ENCODE data around the gene RAPGEF1. TPM values are rescaled to one million over a fixed set of nuclear protein-coding genes. Genes with fewer than 3 reads are reported as not detected.

RAPGEF1 gene
- total and polyA plus RNA-seq, 2 experiments from 2014 or later: 26.2 to 29.7 TPM

DNA sequence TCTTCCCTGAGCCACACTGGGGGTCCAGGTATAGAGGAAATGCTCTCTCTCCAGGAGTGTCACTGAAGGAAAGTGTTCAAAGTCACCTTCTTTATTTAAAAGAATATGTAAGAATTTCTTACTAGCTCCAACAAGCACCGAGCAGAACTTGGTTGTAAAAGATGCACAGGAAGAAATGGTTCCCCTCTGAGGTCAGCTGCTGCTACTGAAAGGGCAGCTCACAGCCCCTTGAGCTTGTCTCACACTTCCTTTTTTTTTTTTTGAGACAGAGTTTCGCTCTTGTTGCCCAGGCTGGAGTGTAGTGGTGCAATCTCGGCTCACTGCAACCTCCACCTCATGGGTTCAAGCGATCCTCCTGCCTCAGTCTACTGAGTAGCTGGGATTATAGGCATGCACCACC lies 117.4 kb downstream of the RAPGEF1 start:
- Histone ChIP-seq H3K27ac (no peak overlapping the region), H3K36me3 (replicated peaks; ENCODE audit: insufficient read depth, low read depth) (no peaks in the 10 kb centered on the region), H3K9me3 (ENCODE audit: low read depth) (no peaks in the 10 kb centered on the region)

GRCh38 chr9:131621551-131622358 lies 118.1 kb downstream of the RAPGEF1 start:
- no peaks in the 10 kb centered on the region for H3K9me3 ChIP-seq (ENCODE audit: low read depth)
- no peak overlapping the region for H3K4me2 ChIP-seq
- H4K20me1 ChIP-seq (ENCODE audit: insufficient read depth, poor library complexity, severe bottlenecking): no peaks in the 10 kb centered on the region
- no peaks in the 10 kb centered on the region for H3K9me2 ChIP-seq (replicated peaks; ENCODE audit: insufficient read depth)
- 92% methylated on average over 31 of the region's 31 CpGs for WGBS (ENCODE audit: low lambda C conversion rate, missing lambda C conversion rate)
- no peaks in the 10 kb centered on the region for H3K4me1 ChIP-seq (ENCODE audit: insufficient read depth)
- no peaks in the 10 kb centered on the region for H3K27me3 ChIP-seq
- no peak overlapping the region for H3K4me3 ChIP-seq
- no peak overlapping the region for H2AFZ ChIP-seq
- H3K36me3 ChIP-seq (replicated peaks; ENCODE audit: insufficient read depth, low read depth): no peaks in the 10 kb centered on the region
- DNase-seq (ENCODE audit: low spot score): no peak
- no peak overlapping the region for H3K27ac ChIP-seq
- TF ChIP-seq, protein P1, sequence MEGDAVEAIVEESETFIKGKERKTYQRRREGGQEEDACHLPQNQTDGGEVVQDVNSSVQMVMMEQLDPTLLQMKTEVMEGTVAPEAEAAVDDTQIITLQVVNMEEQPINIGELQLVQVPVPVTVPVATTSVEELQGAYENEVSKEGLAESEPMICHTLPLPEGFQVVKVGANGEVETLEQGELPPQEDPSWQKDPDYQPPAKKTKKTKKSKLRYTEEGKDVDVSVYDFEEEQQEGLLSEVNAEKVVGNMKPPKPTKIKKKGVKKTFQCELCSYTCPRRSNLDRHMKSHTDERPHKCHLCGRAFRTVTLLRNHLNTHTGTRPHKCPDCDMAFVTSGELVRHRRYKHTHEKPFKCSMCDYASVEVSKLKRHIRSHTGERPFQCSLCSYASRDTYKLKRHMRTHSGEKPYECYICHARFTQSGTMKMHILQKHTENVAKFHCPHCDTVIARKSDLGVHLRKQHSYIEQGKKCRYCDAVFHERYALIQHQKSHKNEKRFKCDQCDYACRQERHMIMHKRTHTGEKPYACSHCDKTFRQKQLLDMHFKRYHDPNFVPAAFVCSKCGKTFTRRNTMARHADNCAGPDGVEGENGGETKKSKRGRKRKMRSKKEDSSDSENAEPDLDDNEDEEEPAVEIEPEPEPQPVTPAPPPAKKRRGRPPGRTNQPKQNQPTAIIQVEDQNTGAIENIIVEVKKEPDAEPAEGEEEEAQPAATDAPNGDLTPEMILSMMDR (IDR thresholded peaks at IDR 0.05; ENCODE audit: poor library complexity): no peak
- no peak for TF ChIP-seq EZH2phosphoT487 (IDR thresholded peaks at IDR 0.05; ENCODE audit: low read depth, severe bottlenecking, unreplicated experiment)
- TF ChIP-seq EZH2 (IDR thresholded peaks at IDR 0.05; ENCODE audit: borderline replicate concordance): no peak
- no peaks in the 10 kb centered on the region for H3K79me2 ChIP-seq

More for the DNA sequence above, 117.4 kb downstream of the RAPGEF1 start:
- no peaks in the 10 kb centered on the region for H3K79me2 ChIP-seq
- 94% methylated on average over 4 of the region's 4 CpGs for WGBS (ENCODE audit: low lambda C conversion rate, missing lambda C conversion rate)
- TF ChIP-seq EZH2phosphoT487 (IDR thresholded peaks at IDR 0.05; ENCODE audit: low read depth, severe bottlenecking, unreplicated experiment): no peak
- TF ChIP-seq EZH2 (IDR thresholded peaks at IDR 0.05; ENCODE audit: borderline replicate concordance): no peak
- TF ChIP-seq, protein P1 (IDR thresholded peaks at IDR 0.05; ENCODE audit: poor library complexity): no peak
- no peak overlapping the region for H2AFZ ChIP-seq
- H3K4me3 ChIP-seq: no peak overlapping the region
- H3K4me2 ChIP-seq: no peak overlapping the region
- no peaks in the 10 kb centered on the region for H3K4me1 ChIP-seq (ENCODE audit: insufficient read depth)
- no peaks in the 10 kb centered on the region for H3K27me3 ChIP-seq
- no peak for DNase-seq (ENCODE audit: low spot score)
- H4K20me1 ChIP-seq (ENCODE audit: insufficient read depth, poor library complexity, severe bottlenecking): no peaks in the 10 kb centered on the region
- no peaks in the 10 kb centered on the region for H3K9me2 ChIP-seq (replicated peaks; ENCODE audit: insufficient read depth)

GRCh38 chr9:131620764-131621520 lies 118.9 kb downstream of the RAPGEF1 start:
- 97% methylated on average over 9 of the region's 9 CpGs for WGBS (ENCODE audit: low lambda C conversion rate, missing lambda C conversion rate)
- Histone ChIP-seq H3K4me1 (ENCODE audit: insufficient read depth) (no peaks in the 10 kb centered on the region), H3K27ac (no peak overlapping the region)

More at GRCh38 chr9:131620764-131621520, 118.9 kb downstream of the RAPGEF1 start:
- Histone ChIP-seq H3K27me3 (no peaks in the 10 kb centered on the region), H3K9me3 (ENCODE audit: low read depth) (no peaks in the 10 kb centered on the region), H3K79me2 (no peaks in the 10 kb centered on the region), H3K9me2 (replicated peaks; ENCODE audit: insufficient read depth) (no peaks in the 10 kb centered on the region), H4K20me1 (ENCODE audit: insufficient read depth, poor library complexity, severe bottlenecking) (no peaks in the 10 kb centered on the region), H3K4me3 (no peak overlapping the region), H2AFZ (no peak overlapping the region), H3K4me2 (no peak overlapping the region), H3K36me3 (replicated peaks; ENCODE audit: insufficient read depth, low read depth) (no peaks in the 10 kb centered on the region)
- DNase-seq (ENCODE audit: low spot score): no peak
- TF ChIP-seq EZH2phosphoT487 (IDR thresholded peaks at IDR 0.05; ENCODE audit: low read depth, severe bottlenecking, unreplicated experiment) (no peak), EZH2 (IDR thresholded peaks at IDR 0.05; ENCODE audit: borderline replicate concordance) (no peak)
- TF ChIP-seq, protein P1 (IDR thresholded peaks at IDR 0.05; ENCODE audit: poor library complexity): no peak

Measured in hepatocyte (in vitro differentiated cells).